Stimulated activated CD4-positive, alpha-beta T cell treated with anti-CD3 and anti-CD28 coated beads, Interleukin-4, amount 100 ng/mL, for 48 hours (primary cell): ENCODE measurements around the gene MYH15.

Experiments
- DNase-seq, 2 donors: peaks; one replicate each; pipeline ENCODE4 v3.0.0-alpha.2; 2020; ENCODE audit warnings: low read depth in 2 of 2

The MYH15 gene

GRCh38 chr3:108510496-108510895 lies at the start of gene MYH15:
Gene MYH15 (minus strand): TSS chr3:108510596. CDS start chr3:108510530, 66 bp downstream.
- DNase-seq, result no peak

GRCh38 chr3:108555966-108556581 lies 45.7 kb upstream of the MYH15 start:
- no peak for DNase-seq

- DNase-seq, result no peak
Measured at GRCh38 chr3:108554913-108555571, 44.6 kb upstream of the MYH15 start.

GRCh38 chr3:108554229-108554628 lies 43.8 kb upstream of the MYH15 start:
- no peak for DNase-seq

- no peak for DNase-seq
Measured at GRCh38 chr3:108552267-108553159, 42.1 kb upstream of the MYH15 start.

GRCh38 chr3:108548886-108549285 lies 38.5 kb upstream of the MYH15 start:
- DNase-seq, result no peak

GRCh38 chr3:108548304-108548703 lies 37.9 kb upstream of the MYH15 start:
- DNase-seq, result no peak

GRCh38 chr3:108546692-108547091 lies 36.3 kb upstream of the MYH15 start:
- DNase-seq, result no peak

- DNase-seq, result no peak
Measured at GRCh38 chr3:108546247-108546646, 35.9 kb upstream of the MYH15 start.

GRCh38 chr3:108538083-108538482 lies 27.7 kb upstream of the MYH15 start:
- no peak for DNase-seq

- DNase-seq, result no peak
Measured at GRCh38 chr3:108528459-108529252, 18.3 kb upstream of the MYH15 start.

GRCh38 chr3:108527817-108528216 lies 17.4 kb upstream of the MYH15 start:
- no peak for DNase-seq

- no peak for DNase-seq
Measured at GRCh38 chr3:108527109-108527508, 16.7 kb upstream of the MYH15 start.

- no peak for DNase-seq
Measured at GRCh38 chr3:108525971-108526370, 15.6 kb upstream of the MYH15 start.

- no peak for DNase-seq
Measured at GRCh38 chr3:108525256-108525655, 14.9 kb upstream of the MYH15 start.

GRCh38 chr3:108524537-108524936 lies 14.1 kb upstream of the MYH15 start:
- DNase-seq, result no peak

- DNase-seq, result no peak
Measured at GRCh38 chr3:108518895-108519294, 8.5 kb upstream of the MYH15 start.

GRCh38 chr3:108516881-108517280 lies 6.5 kb upstream of the MYH15 start:
- no peak for DNase-seq

- no peak for DNase-seq
Measured at GRCh38 chr3:108513961-108514360, 3.6 kb upstream of the MYH15 start.

- no peak for DNase-seq
Measured at GRCh38 chr3:108512671-108513070, 2.3 kb upstream of the MYH15 start.

GRCh38 chr3:108511490-108511889 lies 1.1 kb upstream of the MYH15 start:
- no peak for DNase-seq

- no peak for DNase-seq
Measured at GRCh38 chr3:108511055-108511454, 659 bp upstream of the MYH15 start.
